HG03280 (cell line): ENCODE data around the gene C6orf52.

Experiments
- ATAC-seq: cut with Tn5 transposase; IDR thresholded peaks from one replicate; pipeline ENCODE4 v1.9.1; 2021; ENCODE audit warnings: mild to moderate bottlenecking, moderate library complexity; ENCODE audit not compliant: unreplicated experiment

Gene C6orf52

GRCh38 chr6:10658910-10659698 lies 35.3 kb downstream of the C6orf52 start:
- no peak for ATAC-seq

DNA sequence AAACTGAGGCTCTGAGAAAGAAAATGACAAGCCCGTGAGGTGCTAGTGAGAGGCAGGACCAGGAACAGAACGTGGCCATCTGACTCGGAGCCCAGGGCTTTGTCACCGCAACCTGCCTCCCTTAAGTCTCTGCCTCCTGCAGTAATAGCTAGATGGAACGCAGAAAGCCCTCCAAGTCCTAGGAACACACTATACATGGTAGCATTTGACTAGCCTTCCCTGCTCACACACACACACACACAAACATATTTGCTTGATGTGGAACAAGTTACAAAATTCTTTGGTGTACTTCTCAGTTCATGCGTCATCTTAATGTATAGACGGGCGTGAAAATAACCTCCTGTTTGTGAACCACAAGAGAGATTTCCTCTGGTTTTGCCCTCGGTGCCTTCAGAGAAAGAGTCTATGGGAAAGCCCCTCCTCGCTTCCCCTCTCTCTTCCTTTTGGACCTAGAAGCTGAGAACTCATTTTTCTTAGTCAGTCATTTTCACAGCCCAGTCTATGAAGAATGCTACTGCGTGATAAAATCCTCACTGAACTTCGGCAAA lies 38.8 kb downstream of the C6orf52 start:
- no peak for ATAC-seq

DNA sequence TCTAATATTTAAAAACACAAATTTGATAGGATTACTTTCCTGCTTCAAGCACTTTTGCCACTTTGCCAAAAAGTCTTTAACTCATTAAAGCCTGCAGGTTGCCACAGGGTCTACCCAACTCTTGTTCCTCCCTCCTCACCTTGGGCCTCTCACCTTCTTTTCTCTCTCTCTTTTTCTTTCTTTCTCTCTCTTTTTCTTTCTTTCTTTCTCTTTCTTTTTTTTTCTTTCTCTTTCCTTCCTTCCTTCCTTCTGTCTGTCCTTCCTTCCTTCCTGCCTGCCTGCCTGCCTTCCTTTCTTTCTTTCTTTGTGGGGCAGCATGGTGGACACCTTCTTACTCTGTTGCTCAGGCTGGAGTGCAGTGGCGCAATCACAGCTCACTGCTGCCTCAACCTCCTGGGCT lies 50.2 kb downstream of the C6orf52 start:
- ATAC-seq = no peak

DNA sequence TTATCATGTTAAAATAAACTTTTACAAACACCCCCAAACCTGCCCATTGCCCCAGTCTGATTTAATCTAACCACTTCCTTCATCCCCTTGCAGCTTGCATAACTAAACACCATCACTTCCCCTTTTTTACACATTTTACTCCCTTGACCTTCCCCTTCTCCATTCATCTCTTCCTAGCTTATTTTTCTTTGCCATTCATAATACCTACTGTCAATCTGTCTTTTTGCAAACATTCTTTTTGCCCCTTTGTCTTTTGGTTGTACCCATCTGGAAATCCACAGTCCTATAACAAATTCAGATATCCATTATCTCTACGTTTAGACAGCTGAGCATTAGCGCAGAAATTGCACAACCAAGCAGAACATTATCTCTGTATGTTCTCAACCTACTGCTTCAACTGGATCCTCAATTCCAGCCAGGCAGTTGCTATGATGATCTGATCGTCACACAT lies 51.2 kb downstream of the C6orf52 start:
- ATAC-seq = no peak

DNA sequence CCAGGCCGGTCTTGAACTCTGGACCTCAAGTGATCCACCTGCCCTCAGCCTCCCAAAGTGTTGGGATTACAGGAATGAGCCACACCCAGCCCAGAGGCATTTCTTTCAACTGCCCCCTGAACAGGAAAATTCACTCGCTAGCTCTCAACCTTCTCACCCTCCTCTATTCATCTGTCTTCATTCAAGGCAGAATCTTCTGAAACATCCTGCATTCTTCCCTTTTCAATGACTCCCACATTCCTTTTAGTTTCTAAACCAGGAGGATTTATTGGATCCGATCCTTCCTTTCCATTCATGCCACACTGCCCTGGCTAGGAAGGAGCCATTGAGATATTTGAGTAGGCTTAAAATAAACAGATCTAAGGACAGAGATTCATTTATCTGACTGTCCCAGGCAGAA lies 52.9 kb downstream of the C6orf52 start:
- ATAC-seq = no peak

DNA sequence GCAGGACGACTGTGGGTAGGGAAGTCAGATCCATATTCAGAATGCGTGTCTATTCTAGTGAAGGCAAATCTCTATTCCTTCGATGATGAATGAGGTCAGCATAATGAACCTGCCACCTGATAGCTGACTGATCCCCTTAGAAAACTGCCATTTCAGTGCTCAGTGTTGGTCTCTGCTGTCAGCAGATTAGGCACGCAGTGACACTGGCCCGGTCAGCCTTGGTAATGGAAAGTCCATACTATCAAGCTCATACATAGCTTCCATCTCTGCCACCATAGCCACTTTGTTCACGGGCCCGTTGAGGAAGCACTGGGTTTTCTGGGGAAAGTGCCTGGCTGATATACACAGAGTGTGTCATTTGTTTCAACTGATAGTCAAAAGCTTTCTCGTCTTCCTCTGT lies 54.0 kb downstream of the C6orf52 start:
- no peak for ATAC-seq

GRCh38 chr6:10633216-10633615 lies 61.2 kb downstream of the C6orf52 start:
- ATAC-seq = peak; percentile 74

DNA sequence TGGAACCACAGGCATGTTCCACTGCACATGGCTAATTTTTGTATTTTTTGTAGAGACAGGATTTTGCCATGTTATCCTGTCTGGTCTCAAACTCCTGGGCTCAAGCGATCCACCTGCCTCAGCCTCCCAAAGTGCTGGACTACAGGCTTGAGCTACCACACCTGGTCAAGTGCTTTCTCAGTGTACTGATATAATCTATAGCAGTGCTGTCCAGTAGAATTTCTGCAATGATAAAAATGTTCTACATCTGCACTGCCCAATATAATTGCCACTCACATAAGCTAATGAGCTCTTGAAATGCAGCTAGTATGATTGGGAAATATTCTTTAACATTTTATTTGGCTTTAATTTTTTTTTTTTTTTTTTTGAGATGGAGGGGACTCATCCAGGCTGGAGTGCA lies 64.2 kb downstream of the C6orf52 start:
- ATAC-seq = no peak

DNA sequence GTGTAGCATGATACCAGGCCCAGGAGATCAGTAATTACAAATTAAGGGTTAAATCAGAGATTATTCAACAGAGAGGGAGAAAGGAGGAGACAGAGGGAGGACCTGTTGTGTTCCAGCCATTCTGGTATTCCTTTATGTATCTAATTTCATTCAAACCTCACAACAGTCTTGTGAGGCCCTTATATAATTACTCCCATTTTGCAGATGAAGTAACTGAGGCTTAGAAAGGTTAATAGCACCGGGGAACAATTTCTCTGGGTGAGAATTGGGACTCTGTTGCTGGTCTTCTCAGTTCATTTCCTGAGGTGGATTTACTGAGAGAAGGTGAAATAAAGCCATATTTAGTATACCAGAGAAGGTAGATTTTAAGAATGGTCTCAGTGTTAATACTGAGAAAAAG lies 66.6 kb downstream of the C6orf52 start:
- ATAC-seq = no peak

DNA sequence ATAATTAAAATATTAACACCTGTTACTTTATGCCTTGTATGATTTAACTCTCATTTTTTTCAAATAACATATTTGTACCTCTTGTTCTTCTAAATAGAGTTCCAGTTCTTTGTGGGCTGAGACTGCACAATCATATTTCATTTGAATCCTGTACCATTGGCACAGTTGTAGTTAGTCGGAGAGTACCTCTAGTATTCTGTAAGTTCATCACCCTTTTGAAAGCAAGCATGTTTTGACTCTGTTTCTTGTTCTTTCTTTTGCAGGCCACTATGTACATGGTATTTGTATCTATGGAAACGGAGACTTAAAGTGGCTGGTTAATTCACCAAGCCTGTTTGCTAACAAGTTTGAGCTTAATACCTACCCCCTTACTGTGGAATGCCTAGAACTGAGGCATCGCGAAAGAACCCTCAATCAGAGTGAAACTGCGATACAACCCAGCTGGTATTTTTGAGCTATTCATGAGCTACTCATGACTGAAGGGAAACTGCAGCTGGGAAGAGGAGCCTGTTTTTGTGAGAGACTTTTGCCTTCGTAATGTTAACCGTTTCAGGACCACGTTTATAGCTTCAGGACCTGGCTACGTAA lies 68.2 kb downstream of the C6orf52 start:
- peak; percentile 65 for ATAC-seq

- ATAC-seq = no peak
Measured at GRCh38 chr6:10624836-10625235, 69.6 kb downstream of the C6orf52 start.

- no peak for ATAC-seq
Measured at GRCh38 chr6:10621847-10622246, 72.6 kb downstream of the C6orf52 start.
